Activated CD4-positive, alpha-beta T cell treated with anti-CD3 and anti-CD28 coated beads, Interleukin-2, amount 50 U/mL, for 16 hours (primary cell): ENCODE data around the gene CPT1B.
A peak's percentile ranks its signal among the peaks of the same experiment; 100 is the strongest.

Experiments
- DNase-seq: peaks from one replicate; pipeline ENCODE4 v3.0.0-alpha.2; 2020

The CPT1B gene

GRCh38 chr22:50584106-50585096, 6.2 kb upstream of the CPT1B start:
- DNase-seq, result no peak

- DNase-seq, result peak; percentile 7
Measured at GRCh38 chr22:50583294-50583861, 5.2 kb upstream of the CPT1B start.

GRCh38 chr22:50582493-50583293, 4.5 kb upstream of the CPT1B start, which contains the start of gene CHKB:
Gene CHKB (minus strand): TSS chr22:50582849. CDS start chr22:50582781, 68 bp downstream.
- DNase-seq, result peak; percentile 100

GRCh38 chr22:50581950-50582492, 3.8 kb upstream of the CPT1B start:
- DNase-seq, result peak; percentile 55

- no peak for DNase-seq
Measured at GRCh38 chr22:50581031-50581949, 3.1 kb upstream of the CPT1B start.

- no peak for DNase-seq
Measured at GRCh38 chr22:50579752-50580151, 1.5 kb upstream of the CPT1B start.

GRCh38 chr22:50578776-50579310, 616 bp upstream of the CPT1B start:
- no peak for DNase-seq

GRCh38 chr22:50577697-50577986, 585 bp downstream of the CPT1B start:
- DNase-seq, result no peak

GRCh38 chr22:50576806-50577696, 1.2 kb downstream of the CPT1B start:
- DNase-seq, result no peak

GRCh38 chr22:50576070-50576469, 2.2 kb downstream of the CPT1B start:
- no peak for DNase-seq

- DNase-seq, result no peak
Measured at GRCh38 chr22:50575426-50575941, 2.7 kb downstream of the CPT1B start.

GRCh38 chr22:50574383-50574755, 3.9 kb downstream of the CPT1B start:
- DNase-seq, result no peak

- no peak for DNase-seq
Measured at GRCh38 chr22:50573491-50574382, 4.5 kb downstream of the CPT1B start.

- DNase-seq, result no peak
Measured at GRCh38 chr22:50572965-50573364, 5.3 kb downstream of the CPT1B start.

GRCh38 chr22:50571264-50572175, 6.7 kb downstream of the CPT1B start:
- DNase-seq, result no peak

GRCh38 chr22:50570861-50571260, 7.4 kb downstream of the CPT1B start:
- DNase-seq, result no peak

GRCh38 chr22:50569896-50570535, 8.2 kb downstream of the CPT1B start:
- no peak for DNase-seq

GRCh38 chr22:50569041-50569459, 9.2 kb downstream of the CPT1B start:
- DNase-seq, result no peak
